SK-N-SH treated with all-trans-retinoic acid at 6 μM for 48 hours (cell line): ENCODE data around the gene GPATCH3.

Experiments
- ISL1 ChIP-seq: fragments of 250-450 bp; sonication (Bioruptor Pico); IDR thresholded peaks from 2 replicates; pipeline ENCODE4 v2.1.2; 2022; ENCODE audit warnings: mild to moderate bottlenecking, moderate library complexity
- PATZ1 ChIP-seq: fragments of 250-450 bp; sonication (Bioruptor Pico); IDR thresholded peaks from 2 replicates; pipeline ENCODE4 v1.8.0; 2020; ENCODE audit warnings: mild to moderate bottlenecking, moderate library complexity, borderline replicate concordance

GRCh38 chr1:26879793-26880192, 20.5 kb downstream of the GPATCH3 start:
- no peak for TF ChIP-seq PATZ1
- TF ChIP-seq ISL1 (CRISPR knock-in tag), result no peak
